GM19351 (cell line): ENCODE measurements around the gene CHD2.
A peak's percentile ranks its signal among the peaks of the same experiment; 100 is the strongest.

Experiments used
- ATAC-seq: cut with Tn5 transposase; IDR thresholded peaks from one replicate; pipeline ENCODE4 v1.9.1; 2021; ENCODE audit warnings: mild to moderate bottlenecking, moderate library complexity; ENCODE audit not compliant: unreplicated experiment

The CHD2 gene

DNA sequence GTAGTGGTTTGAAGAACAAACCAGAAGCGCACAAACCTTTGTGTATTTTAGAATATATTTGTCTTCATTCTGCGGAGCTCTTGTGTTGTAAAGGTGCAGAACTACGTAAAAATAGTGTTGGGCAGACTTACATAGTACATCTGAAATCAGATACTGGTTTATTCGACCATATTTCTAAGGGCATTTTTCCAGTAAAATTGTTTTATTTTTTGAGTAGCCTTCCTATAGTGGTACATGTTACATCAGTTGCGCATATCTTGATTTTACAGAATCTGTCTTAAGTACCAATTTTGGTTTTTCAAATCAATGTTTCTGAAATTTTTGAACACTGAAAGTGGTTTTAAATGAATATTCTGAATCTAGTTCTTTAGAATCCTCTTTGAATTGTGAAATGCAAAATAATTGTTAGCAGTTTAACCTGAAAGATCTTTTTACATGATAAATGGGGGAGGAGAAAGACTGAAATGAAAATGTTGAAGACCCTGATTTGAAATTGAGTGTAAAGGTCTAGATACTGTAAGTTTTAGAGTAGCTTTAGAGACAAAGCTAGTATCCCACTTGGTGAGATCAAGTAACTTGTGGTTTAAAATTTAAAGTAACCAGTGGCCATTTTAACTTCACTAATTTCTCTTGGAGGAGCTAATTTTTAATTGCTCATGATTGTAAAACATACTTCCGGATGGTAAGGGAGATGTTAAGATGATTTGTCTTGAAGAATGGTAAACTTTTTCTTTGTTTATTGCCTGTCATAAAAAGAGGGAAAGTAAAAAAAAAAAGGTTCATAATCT lies 15.5 kb upstream of the CHD2 start:
- ATAC-seq = no peak

DNA sequence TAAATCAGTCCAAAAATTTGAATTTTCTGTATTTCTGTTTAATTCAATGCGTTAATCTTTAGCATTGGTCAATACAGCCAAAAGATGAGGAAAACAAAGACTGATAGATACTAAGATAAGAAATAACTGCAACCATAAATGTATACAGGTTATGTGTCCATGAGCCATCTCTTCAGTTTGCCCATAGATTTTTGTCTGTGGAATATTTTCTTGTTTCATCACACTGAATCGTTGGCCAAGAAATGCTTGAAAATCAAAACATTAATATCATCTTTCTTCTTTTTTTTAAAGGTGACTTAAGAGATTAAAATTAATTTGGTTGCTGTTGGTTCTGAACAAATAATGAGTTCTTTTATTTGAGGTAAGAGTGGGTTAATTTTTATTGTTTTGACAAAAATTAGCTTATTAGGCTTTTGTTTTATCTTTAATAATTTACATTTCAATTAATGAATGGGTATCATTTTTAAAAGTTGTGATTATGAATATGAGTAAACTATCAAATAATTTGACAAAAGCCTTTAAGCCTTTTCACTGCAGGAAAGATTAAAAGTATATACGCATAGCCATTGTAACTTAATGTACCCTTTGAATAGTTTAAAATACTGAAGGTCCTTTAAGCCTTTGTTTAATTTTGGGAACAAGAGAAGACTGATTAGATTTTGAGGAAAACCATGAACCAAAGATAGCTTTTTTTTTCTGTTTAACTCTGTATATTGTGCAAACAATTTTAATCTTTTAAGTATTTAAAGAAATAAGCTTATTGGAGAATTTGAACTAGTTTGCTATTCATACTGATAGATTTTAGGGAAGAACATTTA lies 14.7 kb upstream of the CHD2 start:
- ATAC-seq = no peak

DNA sequence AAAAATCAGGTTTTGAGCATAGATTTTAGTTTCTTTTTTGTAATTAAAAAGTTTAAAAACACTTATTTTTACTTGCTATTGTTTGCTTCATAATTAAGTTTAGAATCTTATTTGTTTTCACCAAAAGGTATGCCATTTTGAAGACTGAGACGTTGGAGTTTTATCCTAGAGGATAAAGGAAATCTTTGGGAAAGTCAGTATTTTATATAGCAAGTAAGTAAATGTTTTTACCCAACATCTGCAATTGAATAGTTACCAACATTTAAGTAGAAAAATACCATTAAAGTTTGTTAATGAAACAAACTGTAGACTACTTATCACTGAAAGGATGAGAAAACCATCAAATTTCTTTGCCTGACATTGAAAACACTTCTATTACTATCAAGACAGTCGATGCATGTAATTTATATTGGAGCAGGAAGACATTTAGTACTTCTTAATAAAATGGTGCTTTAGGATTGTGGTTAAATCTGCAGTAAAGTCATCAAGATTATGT lies 14.0 kb upstream of the CHD2 start:
- no peak for ATAC-seq

DNA sequence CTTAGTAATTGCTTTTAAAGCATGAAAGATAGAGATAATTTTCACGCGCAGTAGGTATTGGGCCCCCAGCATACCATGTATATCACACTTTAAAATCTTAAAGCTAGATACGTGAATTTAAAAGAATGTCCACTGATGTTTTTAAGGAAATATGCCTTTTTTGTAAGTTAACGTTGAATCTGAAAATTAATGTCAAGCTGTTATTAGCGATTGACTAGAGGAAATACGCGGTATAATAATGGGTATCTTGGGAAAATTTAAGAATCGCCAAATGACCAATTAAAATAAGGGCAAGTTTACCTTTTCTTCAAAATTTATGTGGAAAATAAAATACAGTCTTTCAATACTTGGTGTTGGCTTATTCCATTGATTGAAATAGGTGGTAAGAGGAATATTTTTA lies 13.3 kb upstream of the CHD2 start:
- no peak for ATAC-seq

DNA sequence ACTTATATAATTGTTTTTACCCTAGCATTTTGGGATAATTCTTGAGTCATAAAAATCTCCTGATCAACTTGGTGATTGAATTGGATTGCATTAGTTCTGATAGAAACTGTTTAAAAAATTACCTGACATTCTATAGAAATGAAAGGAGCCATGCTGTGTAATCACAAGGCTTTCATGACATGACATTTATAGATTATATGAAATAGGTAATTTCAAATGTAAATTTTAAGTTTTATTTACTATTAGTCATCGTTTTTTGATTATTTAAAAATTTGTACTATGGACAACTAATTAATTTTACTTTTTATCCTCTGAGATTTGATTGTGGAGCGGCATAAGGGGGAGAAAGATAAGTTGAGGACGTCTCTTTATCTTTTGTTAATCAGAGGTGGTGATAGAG lies 12.3 kb upstream of the CHD2 start:
- ATAC-seq = no peak

DNA sequence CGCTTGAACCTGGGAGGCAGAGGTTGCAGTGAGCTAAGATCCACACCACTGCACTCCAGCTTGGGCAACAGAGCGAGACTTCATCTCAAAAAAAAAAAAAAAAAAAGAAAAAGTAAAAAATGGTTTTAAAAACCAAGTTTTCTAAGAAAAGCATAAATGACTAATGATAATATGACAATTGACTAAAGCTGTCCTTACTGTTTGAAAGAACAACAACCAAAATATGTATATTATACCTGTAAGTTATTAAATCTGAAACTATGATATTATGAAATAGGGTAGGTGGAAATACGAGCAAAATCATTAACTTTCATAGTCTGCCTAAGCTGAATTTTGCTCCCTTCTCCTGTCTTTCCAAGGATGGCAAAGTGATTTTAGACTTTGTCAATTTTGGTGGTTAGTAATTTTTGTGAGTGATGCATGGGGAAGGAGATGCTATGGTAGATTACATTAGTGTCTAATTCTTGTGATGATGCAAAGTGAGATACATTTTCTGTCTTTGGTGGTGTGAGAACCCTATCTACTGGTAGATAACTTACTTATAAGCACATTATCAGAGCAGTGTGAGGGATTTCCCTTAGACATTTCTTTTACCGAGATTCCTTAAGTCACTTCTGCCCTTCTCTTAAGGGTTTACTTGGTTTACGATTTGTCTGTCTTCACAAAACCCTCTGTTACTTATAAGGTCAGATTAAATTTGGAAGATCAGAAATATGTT lies 10.6 kb upstream of the CHD2 start:
- no peak for ATAC-seq

DNA sequence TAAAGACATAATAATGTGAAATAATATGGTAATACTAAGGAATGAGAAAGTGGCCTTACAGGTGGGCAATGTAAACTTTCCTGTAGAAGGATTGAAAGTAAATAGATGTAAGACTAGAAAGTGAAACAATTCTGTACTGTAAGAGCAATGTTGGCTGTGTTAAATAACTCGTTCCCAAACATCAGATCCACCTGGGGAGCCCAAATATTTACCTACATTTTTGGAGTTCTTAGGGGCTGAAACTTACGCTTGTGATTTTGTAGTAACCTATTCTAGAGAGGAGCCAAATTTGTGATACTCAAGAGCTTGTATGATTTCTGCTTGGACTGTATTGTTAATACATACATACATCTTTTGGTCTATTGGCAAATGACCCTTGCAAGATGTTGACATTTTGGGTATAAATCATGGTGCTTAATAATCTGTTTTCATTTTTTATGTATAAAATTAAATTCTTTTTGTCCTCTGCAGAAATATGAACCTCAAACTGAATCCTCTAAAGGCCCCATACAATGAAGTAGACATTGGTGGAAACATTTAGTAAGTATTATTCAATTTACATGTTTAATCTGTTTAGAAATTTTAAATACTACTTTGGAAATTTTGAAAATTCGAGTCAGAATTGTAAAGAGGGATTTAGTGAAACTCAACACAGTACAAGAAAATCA lies 8.5 kb upstream of the CHD2 start:
- no peak for ATAC-seq

DNA sequence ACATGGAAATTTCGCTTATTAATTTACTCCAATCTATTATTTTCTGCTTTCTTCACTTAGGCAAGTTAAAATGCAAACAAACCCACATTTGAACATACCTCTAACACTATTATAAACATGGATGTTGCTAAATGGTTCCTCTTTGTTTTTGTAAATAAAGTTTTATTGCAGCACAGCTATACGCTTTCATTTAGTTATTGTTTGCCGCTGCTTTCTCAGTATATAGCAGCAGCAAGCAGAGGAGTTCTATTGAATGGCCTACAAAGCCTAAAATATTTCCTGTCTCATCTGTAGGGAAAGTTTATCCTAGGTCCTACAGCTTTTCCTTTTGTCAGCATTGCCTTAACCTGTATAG lies 7.9 kb upstream of the CHD2 start:
- no peak for ATAC-seq

DNA sequence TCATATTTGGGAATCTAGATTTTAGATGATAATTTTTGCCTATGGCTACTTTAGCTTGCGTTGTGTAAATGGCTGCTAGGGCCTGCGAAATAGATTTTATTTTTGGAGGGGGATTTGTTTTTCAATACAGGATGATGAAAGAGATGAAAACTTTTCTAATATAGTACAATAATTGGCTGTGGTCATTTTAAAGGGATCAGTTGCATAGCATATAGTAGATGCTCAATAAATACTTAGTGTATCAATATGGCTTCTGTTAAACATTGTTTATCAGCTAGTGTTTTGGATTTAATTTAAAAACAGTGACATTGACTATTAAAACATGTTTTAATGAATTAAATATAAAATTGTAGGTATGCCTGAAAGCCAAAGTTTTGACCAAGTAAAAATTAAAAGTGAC lies 6.9 kb upstream of the CHD2 start:
- ATAC-seq = no peak

DNA sequence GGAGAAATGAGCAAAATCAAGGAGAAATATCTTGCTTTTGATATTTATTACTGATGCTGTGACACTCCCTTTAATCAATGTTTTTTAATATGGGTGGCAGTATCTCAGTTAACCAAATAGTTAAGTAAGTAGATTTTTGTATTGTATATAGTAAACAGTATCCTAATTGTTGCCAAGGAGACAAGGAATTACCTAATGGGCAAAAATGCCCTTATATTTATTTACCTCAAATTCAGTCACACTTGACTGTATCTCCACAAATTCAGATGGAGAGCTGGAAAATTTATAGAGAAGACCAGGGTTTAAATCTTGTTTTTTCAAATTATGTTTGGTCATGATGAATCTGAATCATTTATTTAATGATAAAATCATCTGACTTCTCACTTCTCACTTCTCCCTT lies 3.6 kb upstream of the CHD2 start:
- no peak for ATAC-seq

DNA sequence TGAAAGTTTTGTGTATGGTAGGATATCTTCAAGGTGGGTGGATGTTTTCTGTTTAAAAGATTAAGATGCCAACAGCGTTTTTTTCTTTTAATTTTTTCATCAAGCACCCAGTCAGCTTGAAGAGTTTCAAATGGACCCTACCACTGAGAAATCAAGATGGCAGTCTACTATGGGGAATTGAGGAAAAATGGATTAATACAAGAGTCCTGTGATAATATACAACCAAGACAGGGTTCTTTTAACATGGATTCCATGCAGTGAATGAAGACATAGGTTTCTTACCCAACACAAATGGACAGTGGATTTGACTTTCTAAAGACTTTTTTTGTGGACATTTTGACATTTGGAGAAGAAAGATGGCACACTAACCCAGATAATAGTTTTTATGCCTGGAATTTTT lies 2.5 kb upstream of the CHD2 start:
- ATAC-seq = no peak

DNA sequence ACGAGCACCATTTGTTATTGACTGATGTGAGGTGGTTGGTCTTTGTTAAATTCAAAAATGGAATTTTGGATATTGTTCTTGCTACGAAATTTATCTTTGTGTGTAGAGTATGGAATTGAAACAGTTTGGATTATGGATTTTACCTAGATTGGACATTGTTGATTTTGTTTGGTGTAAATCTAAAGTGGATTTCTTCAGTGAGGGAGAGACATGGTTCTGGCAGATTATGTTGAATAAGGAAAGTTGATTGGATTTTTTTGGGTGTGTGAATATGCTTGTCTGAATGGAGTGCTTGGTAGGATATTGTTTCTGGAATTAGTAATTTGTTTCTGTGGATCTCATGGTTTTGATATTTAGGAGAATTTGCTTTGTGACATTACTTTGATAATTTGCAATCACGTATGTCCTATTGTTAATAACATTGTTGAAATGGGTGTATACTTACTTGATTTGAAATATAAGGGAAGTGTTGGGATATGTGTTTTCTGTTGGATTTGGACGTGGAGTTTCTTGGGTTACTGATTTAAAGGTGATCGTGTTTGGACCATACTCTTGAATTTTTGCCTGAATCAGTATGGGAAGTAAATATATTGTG lies 1.0 kb upstream of the CHD2 start:
- ATAC-seq = no peak

DNA sequence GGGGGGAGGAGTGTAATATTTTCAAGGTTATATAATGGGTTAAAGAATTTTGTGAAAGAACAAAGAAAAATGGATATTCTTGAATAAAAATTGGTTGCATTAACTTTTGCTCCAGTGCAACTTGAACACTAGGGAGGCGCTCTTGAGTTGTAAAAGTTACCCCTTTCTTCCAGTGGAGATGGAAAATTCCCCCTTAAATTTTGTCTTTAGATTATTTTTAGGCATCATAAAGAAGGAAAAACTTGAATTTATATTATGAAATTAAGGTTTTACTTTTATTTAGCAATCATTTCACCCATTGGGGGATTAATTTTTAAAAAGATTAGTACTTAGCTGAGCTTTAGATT lies 550 bp upstream of the CHD2 start:
- ATAC-seq = no peak

DNA sequence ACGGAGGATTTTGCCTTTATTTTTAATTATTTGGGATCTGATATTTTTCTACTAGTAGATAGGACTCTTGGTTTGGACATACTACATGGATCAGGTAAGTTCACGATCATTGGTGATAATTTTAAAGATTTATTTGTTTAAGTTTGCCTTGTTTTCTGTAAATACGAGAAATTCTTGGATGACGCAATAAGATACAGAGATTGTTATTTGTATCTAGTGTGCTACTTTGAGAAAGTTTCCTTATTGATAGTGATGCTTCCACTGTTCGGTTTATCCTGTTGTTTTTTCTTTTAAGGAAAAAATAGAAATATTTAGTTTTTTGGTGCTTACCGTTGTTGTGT lies 577 bp downstream of the CHD2 start:
- no peak for ATAC-seq

DNA sequence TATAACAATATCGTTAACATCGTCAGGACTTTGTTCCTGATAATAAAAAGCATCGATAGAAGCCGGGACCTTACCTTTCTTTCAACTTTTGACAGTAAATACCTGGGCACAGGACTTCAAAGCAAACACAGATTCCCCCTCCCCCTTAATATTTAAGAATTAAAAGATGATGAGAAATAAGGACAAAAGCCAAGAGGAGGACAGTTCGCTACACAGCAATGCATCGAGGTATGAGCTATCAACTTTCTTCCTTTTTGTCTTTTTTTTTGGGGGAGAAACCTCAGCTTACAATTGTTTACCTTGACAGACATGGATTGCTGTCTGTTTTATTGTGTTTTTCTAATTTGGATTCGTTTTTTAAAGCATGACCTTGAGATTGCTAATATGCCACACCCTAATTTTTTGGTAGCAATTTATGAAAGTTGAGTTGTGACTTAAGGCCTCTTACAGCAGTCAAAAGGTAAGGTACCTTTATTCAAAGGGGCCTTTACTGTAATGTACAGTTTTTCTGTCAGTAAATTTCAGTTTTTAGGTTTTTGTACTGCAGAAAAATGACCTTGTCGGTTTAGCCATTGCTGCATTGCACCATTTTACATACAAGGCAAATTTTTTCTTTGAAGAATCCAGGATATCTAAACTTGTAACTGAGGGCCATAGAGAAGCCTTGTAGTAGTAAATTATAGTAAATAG lies 1.1 kb downstream of the CHD2 start:
- ATAC-seq = no peak

DNA sequence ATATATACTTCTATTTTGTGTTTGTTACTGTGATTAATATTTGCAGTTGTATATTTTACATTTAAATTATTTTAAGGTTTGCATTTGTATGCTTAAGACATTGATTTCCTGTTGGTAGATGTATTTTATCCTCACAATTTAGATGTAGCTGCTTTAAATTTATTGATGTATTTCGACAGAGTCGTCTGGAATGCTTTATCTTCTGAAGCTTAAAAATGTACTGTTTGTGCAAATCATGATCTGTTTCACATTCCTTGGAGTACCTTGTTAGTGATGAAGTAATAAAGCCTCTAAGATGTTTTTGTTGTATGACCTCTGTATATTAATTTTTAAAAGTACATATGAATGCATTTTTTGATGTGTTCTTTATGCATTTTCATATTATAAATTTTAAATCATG lies 1.9 kb downstream of the CHD2 start:
- no peak for ATAC-seq

DNA sequence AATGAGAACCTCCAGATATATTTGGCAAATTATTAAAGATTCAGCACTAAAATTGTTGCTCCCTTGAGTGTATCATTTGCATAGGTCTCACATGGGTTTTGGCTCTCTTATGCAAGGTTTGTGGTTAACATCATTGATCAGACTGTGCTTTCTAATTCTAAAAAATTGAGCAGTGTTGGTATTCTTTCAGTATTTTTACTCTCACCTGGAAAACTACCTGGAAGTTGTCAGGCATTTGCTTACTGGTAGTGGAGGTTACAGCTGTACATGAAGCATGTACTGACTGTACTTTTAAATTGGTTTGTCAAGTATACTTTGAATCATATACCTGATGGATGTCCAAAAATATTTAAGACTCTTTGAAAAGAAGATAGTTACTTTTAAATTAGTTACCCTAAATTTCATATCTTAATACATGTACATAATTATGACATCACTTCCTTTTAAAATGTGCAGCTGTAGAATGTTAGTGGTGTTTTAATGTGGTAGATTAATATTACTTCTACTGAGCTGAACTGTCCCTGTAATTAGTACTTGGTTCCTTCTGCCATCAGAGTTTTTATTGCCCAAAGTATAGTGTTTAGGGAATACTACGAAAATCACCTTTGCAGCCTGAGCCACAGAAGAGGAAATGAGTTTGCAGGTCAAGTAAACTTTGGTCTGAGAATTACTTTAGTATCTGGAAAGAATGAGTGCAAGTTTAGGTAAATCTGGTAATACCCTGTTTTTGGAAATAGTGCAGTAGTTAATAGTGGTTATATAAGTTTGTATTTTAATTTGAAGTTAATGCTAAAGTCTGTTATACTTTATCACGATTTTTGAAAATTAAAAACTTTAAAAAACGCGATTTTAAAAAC lies 2.8 kb downstream of the CHD2 start:
- ATAC-seq = no peak

DNA sequence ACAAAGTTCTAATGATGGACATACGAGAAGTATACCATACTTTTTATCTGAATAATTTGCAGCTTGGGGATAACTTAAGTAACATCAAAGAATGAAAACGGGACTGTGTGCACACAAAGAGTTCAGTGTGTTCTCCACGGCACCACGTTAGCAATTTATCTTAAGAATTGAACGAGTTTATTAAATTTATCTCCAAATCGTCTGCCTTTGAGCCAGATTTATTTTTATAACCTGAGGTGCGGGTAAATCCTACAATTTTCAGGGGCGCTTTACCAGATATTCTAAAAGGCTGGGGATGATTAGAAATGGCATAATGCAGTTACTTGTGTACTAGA lies 3.5 kb downstream of the CHD2 start:
- no peak for ATAC-seq

DNA sequence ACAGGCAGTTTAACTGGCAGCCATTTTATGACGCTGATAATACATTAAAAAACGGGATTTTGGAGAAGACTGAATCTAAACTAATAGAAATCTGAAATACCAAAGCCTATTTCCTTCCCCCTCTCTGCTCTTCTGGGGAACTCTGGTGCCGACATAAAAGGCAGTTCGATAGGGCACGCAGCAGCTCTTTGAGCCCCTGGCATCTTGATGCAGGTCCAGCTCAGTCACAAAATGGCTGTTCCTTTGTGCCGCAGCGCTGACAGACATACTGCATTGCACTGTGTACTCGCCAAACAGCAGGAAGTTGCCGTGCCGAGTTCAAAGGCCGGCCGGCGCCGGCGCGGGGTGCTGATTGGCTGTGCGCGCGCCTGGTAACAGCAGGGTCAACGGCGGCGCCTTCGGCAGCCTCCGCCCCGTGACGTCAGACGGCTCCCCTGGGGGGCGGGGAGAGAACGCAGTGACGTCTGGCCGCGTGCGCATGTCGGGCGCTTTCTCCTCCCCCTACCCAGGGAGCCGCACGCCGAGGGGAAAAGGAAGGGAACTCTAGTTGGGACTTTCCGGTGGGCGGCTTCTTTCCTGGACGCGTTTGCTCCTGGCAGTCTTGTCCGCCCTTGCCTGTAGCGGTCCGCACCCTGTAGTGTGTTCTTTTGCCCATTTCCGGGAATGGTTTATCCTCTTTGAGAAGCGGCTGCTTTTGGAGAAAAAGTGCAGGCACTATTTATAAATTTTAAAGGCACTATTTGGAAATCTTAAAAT lies 4.0 kb downstream of the CHD2 start:
- peak; percentile 76 for ATAC-seq
